ENCODE results near the gene IGSF10.
"Not testable (repeated sequence)": the region's sequence is repeated elsewhere in the genome, so short reads cannot be mapped to it uniquely, and the experiment has no call there.

IGSF10 gene

GRCh38 chr3:151460774-151461450, at the start of gene IGSF10:
TSS of gene IGSF10 (minus strand) at chr3:151461061. CDS start at chr3:151458709, 2,352 bp downstream.
- no peak for DNase-seq

GRCh38 chr3:151509468-151510135, 48.7 kb upstream of the IGSF10 start:
- DNase-seq, result not testable (repeated sequence)

GRCh38 chr3:151504606-151505005, 43.7 kb upstream of the IGSF10 start:
- DNase-seq, result no peak

- DNase-seq, result no peak
These were observed 42.2 kb upstream of the IGSF10 start for GRCh38 chr3:151503074-151503473.

GRCh38 chr3:151501923-151502632, 41.2 kb upstream of the IGSF10 start:
- DNase-seq, result no peak

GRCh38 chr3:151501171-151501922, 40.5 kb upstream of the IGSF10 start:
- no peak for DNase-seq

- DNase-seq, result no peak
These were observed 38.3 kb upstream of the IGSF10 start for GRCh38 chr3:151499168-151499567.

GRCh38 chr3:151491525-151491924, 30.7 kb upstream of the IGSF10 start:
- no peak for DNase-seq

- DNase-seq, result not testable (repeated sequence)
These were observed 27.0 kb upstream of the IGSF10 start for GRCh38 chr3:151487833-151488232.

- no peak for DNase-seq
These were observed 23.2 kb upstream of the IGSF10 start for GRCh38 chr3:151483961-151484520.

GRCh38 chr3:151483488-151483887, 22.6 kb upstream of the IGSF10 start:
- DNase-seq, result no peak

GRCh38 chr3:151480492-151480891, 19.6 kb upstream of the IGSF10 start:
- DNase-seq, result no peak

GRCh38 chr3:151479452-151479851, 18.6 kb upstream of the IGSF10 start:
- DNase-seq, result no peak

- no peak for DNase-seq
These were observed 17.5 kb upstream of the IGSF10 start for GRCh38 chr3:151478335-151478697.

- no peak for DNase-seq
These were observed 16.9 kb upstream of the IGSF10 start for GRCh38 chr3:151477591-151478334.

- no peak for DNase-seq
These were observed 15.6 kb upstream of the IGSF10 start for GRCh38 chr3:151476344-151477018.

- DNase-seq, result peak; percentile 66
These were observed 7.5 kb upstream of the IGSF10 start for GRCh38 chr3:151468284-151468917.

- no peak for DNase-seq
These were observed 6.2 kb upstream of the IGSF10 start for GRCh38 chr3:151467069-151467468.

GRCh38 chr3:151462991-151463390, 2.1 kb upstream of the IGSF10 start:
- DNase-seq, result no peak

- DNase-seq, result no peak
These were observed 1.5 kb upstream of the IGSF10 start for GRCh38 chr3:151462278-151462780.

- DNase-seq, result no peak
These were observed 633 bp downstream of the IGSF10 start for GRCh38 chr3:151460228-151460627.
